22Rv1 (cell line): Measurements from ENCODE around the gene MAN2B2.

Experiments used
- H3K27ac ChIP-seq: fragments of 450-650 bp; 2 replicates; pipeline ENCODE4 v1.5.1; 2017
- CTCF ChIP-seq: fragments of 450-650 bp; IDR thresholded peaks from 2 replicates; pipeline ENCODE4 v1.5.1; 2017; ENCODE audit warnings: mild to moderate bottlenecking
- ZFX ChIP-seq: fragments of 450-650 bp; IDR thresholded peaks from 2 replicates; pipeline ENCODE4 v1.6.1; 2017; ENCODE audit warnings: antibody characterized with exemption, borderline replicate concordance

Gene MAN2B2

GRCh38 chr4:6605114-6605513 lies 30.1 kb downstream of the MAN2B2 start:
- no peak overlapping the region for H3K27ac ChIP-seq
- TF ChIP-seq ZFX (no peak), CTCF (no peak)

DNA sequence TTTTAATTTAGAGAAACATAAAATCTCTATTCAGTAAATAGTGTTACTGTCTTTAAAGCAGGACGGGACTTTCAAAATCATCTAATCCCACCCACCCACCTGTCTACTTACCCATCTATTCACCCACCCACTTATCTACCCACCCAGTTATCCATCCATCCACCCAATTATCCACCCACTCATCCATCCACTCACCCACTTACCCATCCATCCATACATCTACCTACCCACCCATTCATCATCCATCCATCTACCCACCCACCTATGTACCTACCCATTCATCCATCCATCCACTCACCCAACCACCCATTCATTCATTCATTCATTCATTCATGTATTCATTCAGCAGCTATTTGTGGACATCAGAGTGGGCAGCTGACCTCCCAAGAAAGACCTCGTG lies 30.6 kb downstream of the MAN2B2 start:
- TF ChIP-seq ZFX (no peak), CTCF (no peak)

DNA sequence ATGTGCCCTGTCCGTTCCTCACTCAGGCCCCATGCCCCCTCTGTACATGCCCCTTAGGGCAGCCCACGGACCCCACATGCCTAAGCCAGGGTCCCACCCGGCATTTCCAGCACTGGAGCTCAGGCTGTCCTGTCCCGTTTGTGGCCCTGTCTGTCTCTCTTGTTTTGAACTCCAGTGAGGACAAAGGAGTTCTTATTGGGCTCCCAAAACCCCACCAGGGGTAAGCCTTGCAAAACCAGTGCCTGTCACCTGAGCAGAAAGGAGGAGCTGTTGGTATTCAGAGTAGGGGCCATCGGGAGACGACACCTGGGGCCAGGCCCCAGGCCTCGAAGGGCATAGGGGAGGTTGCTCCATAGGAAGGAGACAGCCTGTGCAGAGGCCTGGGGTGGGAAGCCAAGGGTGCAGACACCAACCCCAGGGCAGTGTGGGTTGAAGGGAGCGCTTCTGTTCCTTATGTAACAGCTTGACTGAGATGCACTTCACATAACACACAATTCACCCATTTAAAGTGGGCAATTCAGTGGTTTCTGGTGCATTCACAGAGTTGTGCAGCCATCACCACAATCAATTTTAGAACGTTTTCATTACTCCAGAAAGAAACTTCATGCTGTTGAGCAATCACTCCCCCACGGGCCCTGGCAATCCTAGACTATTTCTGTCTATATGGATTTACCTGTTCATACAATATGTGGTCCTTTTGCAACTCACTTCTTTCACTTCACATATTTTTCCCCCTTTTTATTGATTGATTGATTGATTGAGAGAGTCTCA lies 31.7 kb downstream of the MAN2B2 start:
- H3K27ac ChIP-seq: no peak overlapping the region
- no peak for TF ChIP-seq CTCF
- no peak for TF ChIP-seq ZFX

More for the DNA sequence above, 30.6 kb downstream of the MAN2B2 start:
- H3K27ac ChIP-seq: no peak overlapping the region

GRCh38 chr4:6607368-6608055 lies 32.5 kb downstream of the MAN2B2 start:
- no peak for TF ChIP-seq CTCF
- no peak for TF ChIP-seq ZFX
- no peak overlapping the region for H3K27ac ChIP-seq

DNA sequence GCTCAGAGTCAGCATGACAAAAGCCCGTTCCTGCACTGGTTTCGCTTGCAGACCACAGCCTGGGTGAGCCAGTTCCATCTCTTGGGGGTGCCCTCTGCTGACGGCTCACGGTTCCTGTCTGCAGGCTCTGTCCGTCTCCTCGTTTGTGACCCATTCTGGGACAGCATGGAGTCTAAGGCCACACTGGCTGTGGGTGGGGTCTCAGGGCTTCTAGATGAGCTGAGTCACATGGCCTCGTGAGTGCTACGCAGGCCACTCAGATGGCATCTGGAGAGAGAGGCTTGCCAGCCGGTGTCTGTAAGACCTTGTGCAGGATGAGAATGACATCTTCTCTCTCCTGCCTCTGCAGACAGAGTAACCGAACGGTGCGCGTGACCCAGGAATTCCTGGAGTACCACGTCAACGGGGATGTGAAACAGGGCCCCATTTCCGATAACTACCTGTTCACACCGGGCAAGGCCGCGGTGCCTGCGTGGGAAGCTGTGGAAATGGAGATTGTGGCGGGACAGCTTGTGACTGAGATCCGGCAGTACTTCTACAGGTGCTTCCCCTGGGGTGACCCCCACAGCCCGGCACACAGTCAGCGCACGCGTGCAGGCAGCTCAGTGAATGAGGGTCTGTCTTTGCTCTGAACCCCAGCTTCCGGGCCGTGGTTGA lies 33.9 kb downstream of the MAN2B2 start:
- TF ChIP-seq ZFX (no peak), CTCF (no peak)
- no peak overlapping the region for H3K27ac ChIP-seq

DNA sequence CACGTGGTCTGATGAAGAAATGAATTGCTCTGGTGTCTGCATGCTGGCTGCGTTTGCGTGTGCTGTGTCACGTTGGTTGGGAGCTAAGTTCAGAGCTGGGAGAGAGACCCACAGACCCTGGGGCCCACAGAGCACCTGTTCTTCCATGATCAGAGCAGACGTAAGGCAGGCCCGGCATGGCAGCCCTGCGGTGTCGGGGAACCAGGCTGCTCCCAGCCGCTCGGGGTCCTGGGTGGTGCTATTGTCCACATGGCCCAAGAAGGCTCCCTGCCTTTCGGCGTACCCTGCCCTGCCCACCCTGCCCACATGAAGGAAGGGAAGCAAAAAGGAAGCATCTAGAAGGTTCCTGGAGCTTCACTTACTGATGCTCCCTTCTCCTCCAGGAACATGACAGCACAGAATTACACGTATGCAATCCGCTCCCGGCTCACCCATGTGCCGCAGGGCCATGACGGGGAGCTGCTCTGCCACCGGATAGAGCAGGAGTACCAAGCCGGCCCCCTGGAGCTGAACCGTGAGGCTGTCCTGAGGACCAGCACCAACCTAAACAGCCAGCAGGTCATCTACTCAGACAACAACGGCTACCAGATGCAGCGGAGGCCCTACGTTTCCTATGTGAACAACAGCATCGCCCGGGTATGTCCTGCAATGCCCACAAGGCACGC lies 34.6 kb downstream of the MAN2B2 start:
- no peak for TF ChIP-seq ZFX
- no peak for TF ChIP-seq CTCF
- H3K27ac ChIP-seq: no peak overlapping the region
